ENCODE data around the gene ATP11B.

The ATP11B gene

DNA sequence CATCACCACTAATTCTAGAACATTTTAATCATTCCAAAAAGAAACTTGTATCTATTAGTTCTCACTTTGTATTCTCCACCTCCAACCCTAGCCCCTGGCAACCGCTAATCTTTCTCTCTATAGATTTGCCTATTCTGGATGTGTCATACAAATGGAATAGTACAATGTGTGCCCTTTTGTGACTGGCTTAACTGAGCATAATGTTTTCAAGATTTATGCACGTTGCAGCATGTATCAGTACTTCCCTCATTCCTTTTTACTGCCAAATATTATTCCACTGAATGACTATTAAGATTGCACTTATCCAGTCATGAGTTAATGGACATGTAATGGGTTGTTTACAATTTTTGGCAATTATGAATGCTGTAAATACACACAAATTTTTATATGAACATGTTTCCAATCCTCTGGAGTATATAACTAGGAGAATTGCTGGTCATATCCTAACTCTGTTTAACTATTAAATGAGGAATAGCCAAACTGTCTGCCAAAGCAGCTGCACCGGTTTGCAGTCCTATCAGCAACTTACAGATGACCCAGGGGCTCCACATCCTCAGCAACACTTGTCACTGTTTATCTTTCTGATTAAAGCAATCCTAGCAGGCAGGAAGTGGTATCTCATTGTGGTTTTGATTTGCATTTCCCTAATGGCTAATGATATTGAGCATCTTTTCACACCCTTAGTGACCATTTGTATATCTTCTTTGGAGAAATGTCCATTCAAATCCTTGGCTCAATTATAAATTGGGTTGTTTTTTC is 144.2 kb downstream of the ATP11B start:
- H2AFZ ChIP-seq (ENCODE audit: low read depth, low read length) = no peak overlapping the region
- no peak overlapping the region for H2BK120ac ChIP-seq (ENCODE audit: low read depth, low read length)
- H2BK5ac ChIP-seq (ENCODE audit: low read depth, low read length, poor library complexity, severe bottlenecking) = no peak overlapping the region

GRCh38 chr3:182940266-182940808 is 147.0 kb downstream of the ATP11B start:
- no peak overlapping the region for H3K27ac ChIP-seq (ENCODE audit: low read length, poor library complexity, severe bottlenecking)
- H2AK5ac ChIP-seq (ENCODE audit: low read length, severe bottlenecking) = no peak overlapping the region
- no peak overlapping the region for H2AFZ ChIP-seq (ENCODE audit: low read depth, low read length)
- no peak overlapping the region for H2BK12ac ChIP-seq (ENCODE audit: low read length in 2 of 2)
- no peaks in the 10 kb centered on the region for H3K27me3 ChIP-seq (ENCODE audit: control insufficient read depth in 1 of 2, insufficient read depth in 1 of 2, low read length in 2 of 2)
- no peak overlapping the region for H4K8ac ChIP-seq (ENCODE audit: low read length)
- WGBS = 85% methylated on average over 4 of the region's 4 CpGs
- H3K4me2 ChIP-seq (ENCODE audit: low read length, poor library complexity, severe bottlenecking) = no peak overlapping the region
- no peak overlapping the region for H3K14ac ChIP-seq (ENCODE audit: low read length in 2 of 2)
- no peak overlapping the region for H4K91ac ChIP-seq (ENCODE audit: low read length)
- no peak overlapping the region for H3K23ac ChIP-seq (ENCODE audit: low read length in 2 of 2)
- no peak overlapping the region for H2BK5ac ChIP-seq (ENCODE audit: low read depth, low read length, poor library complexity, severe bottlenecking)
- H3K79me1 ChIP-seq (replicated peaks; ENCODE audit: low read length, poor library complexity, severe bottlenecking) = peaks cover 1% of the 10 kb centered on the region
- no peak overlapping the region for H3K4me3 ChIP-seq (ENCODE audit: insufficient read depth in 1 of 2, low read depth in 1 of 2, low read length in 2 of 2)
- H3K4ac ChIP-seq (ENCODE audit: low read depth in 1 of 2, low read length in 2 of 2) = no peak overlapping the region
- H3K9me3 ChIP-seq (ENCODE audit: control insufficient read depth, low read length) = no peaks in the 10 kb centered on the region
- H2BK120ac ChIP-seq (ENCODE audit: low read depth, low read length) = no peak overlapping the region
- H3K4me1 ChIP-seq (ENCODE audit: control insufficient read depth, insufficient read depth, low read depth, low read length) = no peaks in the 10 kb centered on the region
- no peak overlapping the region for H3K9ac ChIP-seq (ENCODE audit: low read length)
- H3K36me3 ChIP-seq (ENCODE audit: control insufficient read depth in 1 of 2, insufficient read depth in 2 of 2, low read depth in 1 of 2, low read length in 2 of 2) = peaks cover 0 to 29% of the 10 kb centered on the region in 2 experiments
- no peak for DNase-seq
- no peak overlapping the region for H3K18ac ChIP-seq (ENCODE audit: low read depth in 1 of 2, low read length in 2 of 2)
- no peak overlapping the region for H2BK15ac ChIP-seq (ENCODE audit: low read depth, poor library complexity, severe bottlenecking)

More for the DNA sequence above, 144.2 kb downstream of the ATP11B start:
- Histone ChIP-seq H3K14ac (ENCODE audit: low read length in 2 of 2) (no peak overlapping the region), H2BK15ac (ENCODE audit: low read depth, poor library complexity, severe bottlenecking) (no peak overlapping the region), H3K79me1 (replicated peaks; ENCODE audit: low read length, poor library complexity, severe bottlenecking) (peaks cover 3% of the 10 kb centered on the region), H3K18ac (ENCODE audit: low read depth in 1 of 2, low read length in 2 of 2) (no peak overlapping the region), H3K9me3 (ENCODE audit: control insufficient read depth, low read length) (peaks cover 3% of the 10 kb centered on the region), H3K4me3 (ENCODE audit: insufficient read depth in 1 of 2, low read depth in 1 of 2, low read length in 2 of 2) (no peak overlapping the region), H3K4me1 (ENCODE audit: control insufficient read depth, insufficient read depth, low read depth, low read length) (no peaks in the 10 kb centered on the region), H4K8ac (ENCODE audit: low read length) (no peak overlapping the region), H3K36me3 (ENCODE audit: control insufficient read depth in 1 of 2, insufficient read depth in 2 of 2, low read depth in 1 of 2, low read length in 2 of 2) (peaks cover 0 to 18% of the 10 kb centered on the region in 2 experiments), H3K9ac (ENCODE audit: low read length) (no peak overlapping the region), H3K27me3 (ENCODE audit: control insufficient read depth in 1 of 2, insufficient read depth in 1 of 2, low read length in 2 of 2) (no peaks in the 10 kb centered on the region), H3K23ac (ENCODE audit: low read length in 2 of 2) (no peak overlapping the region), H3K27ac (ENCODE audit: low read length, poor library complexity, severe bottlenecking) (no peak overlapping the region), H4K91ac (ENCODE audit: low read length) (no peak overlapping the region), H2AK5ac (ENCODE audit: low read length, severe bottlenecking) (no peak overlapping the region), H2BK12ac (ENCODE audit: low read length in 2 of 2) (no peak overlapping the region), H3K4ac (ENCODE audit: low read depth in 1 of 2, low read length in 2 of 2) (no peak overlapping the region), H3K4me2 (ENCODE audit: low read length, poor library complexity, severe bottlenecking) (no peak overlapping the region)
- 0% methylated on average over 1 of the region's 3 CpGs for WGBS
- no peak for DNase-seq

DNA sequence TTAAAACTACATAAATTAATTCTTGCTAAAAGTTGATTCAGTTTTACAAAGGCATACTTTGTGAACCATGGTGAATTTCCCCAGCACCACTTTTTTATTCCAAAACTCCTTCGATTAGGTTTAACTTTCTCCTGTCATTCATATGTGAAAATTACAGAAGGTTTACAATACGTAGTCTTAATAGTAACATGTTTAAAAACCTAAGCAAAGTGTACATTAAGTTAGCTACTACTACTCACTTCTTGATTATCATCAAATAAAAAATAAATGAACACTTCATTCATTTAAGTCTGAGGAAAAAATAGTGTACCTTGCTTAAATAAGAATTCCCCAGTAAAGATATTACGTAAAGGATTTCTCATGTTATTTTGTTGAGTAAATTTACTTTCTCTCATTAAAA is 148.4 kb downstream of the ATP11B start:
- Histone ChIP-seq H3K14ac (ENCODE audit: low read length in 2 of 2) (no peak overlapping the region), H2BK120ac (ENCODE audit: low read depth, low read length) (no peak overlapping the region), H3K36me3 (ENCODE audit: control insufficient read depth in 1 of 2, insufficient read depth in 2 of 2, low read depth in 1 of 2, low read length in 2 of 2) (peaks cover 5 to 43% of the 10 kb centered on the region in 2 experiments), H3K9ac (ENCODE audit: low read length) (no peak overlapping the region), H4K91ac (ENCODE audit: low read length) (no peak overlapping the region), H2BK12ac (ENCODE audit: low read length in 2 of 2) (no peak overlapping the region), H3K79me1 (replicated peaks; ENCODE audit: low read length, poor library complexity, severe bottlenecking) (peaks cover 2% of the 10 kb centered on the region), H3K23ac (ENCODE audit: low read length in 2 of 2) (no peak overlapping the region), H3K27me3 (ENCODE audit: control insufficient read depth in 1 of 2, insufficient read depth in 1 of 2, low read length in 2 of 2) (no peaks in the 10 kb centered on the region), H3K4me3 (ENCODE audit: insufficient read depth in 1 of 2, low read depth in 1 of 2, low read length in 2 of 2) (no peak overlapping the region), H4K8ac (ENCODE audit: low read length) (no peak overlapping the region), H2AK5ac (ENCODE audit: low read length, severe bottlenecking) (no peak overlapping the region), H3K27ac (ENCODE audit: low read length, poor library complexity, severe bottlenecking) (no peak overlapping the region), H2AFZ (ENCODE audit: low read depth, low read length) (no peak overlapping the region), H3K4ac (ENCODE audit: low read depth in 1 of 2, low read length in 2 of 2) (no peak overlapping the region), H3K9me3 (ENCODE audit: control insufficient read depth, low read length) (no peaks in the 10 kb centered on the region), H2BK5ac (ENCODE audit: low read depth, low read length, poor library complexity, severe bottlenecking) (no peak overlapping the region), H3K4me1 (ENCODE audit: control insufficient read depth, insufficient read depth, low read depth, low read length) (no peaks in the 10 kb centered on the region), H2BK15ac (ENCODE audit: low read depth, poor library complexity, severe bottlenecking) (no peak overlapping the region), H3K4me2 (ENCODE audit: low read length, poor library complexity, severe bottlenecking) (no peak overlapping the region), H3K18ac (ENCODE audit: low read depth in 1 of 2, low read length in 2 of 2) (no peak overlapping the region)
- no peak for DNase-seq
- no CpG with 5 or more reads among the region's 3 CpGs for WGBS

DNA sequence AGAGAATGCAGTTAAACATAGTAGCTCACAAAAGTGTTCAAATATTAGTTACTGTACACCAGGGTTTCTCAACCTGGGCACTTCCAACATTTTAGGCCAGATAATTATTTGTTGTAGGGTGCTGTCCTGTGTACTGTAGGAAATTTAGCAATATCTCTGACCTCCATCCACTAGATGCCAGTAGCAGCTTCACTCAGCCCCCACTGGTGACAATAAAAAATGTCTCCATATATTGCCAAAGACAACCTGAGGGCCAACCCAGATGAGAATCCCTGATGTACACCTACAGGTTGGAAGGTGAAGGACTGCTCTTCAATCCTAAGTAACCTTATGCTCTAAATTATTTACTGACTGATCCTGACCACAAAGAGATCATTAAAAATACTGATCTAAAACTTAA is 154.6 kb downstream of the ATP11B start:
- Histone ChIP-seq H2AFZ (ENCODE audit: low read depth, low read length) (no peak overlapping the region), H3K4ac (ENCODE audit: low read depth in 1 of 2, low read length in 2 of 2) (no peak overlapping the region), H4K8ac (ENCODE audit: low read length) (no peak overlapping the region), H3K4me2 (ENCODE audit: low read length, poor library complexity, severe bottlenecking) (no peak overlapping the region), H3K27me3 (ENCODE audit: control insufficient read depth in 1 of 2, insufficient read depth in 1 of 2, low read length in 2 of 2) (no peaks in the 10 kb centered on the region), H3K9ac (ENCODE audit: low read length) (no peak overlapping the region), H3K18ac (ENCODE audit: low read depth in 1 of 2, low read length in 2 of 2) (no peak overlapping the region), H3K4me3 (ENCODE audit: insufficient read depth in 1 of 2, low read depth in 1 of 2, low read length in 2 of 2) (no peak overlapping the region), H3K79me1 (replicated peaks; ENCODE audit: low read length, poor library complexity, severe bottlenecking) (peaks cover 14% of the 10 kb centered on the region), H4K91ac (ENCODE audit: low read length) (no peak overlapping the region), H3K27ac (ENCODE audit: low read length, poor library complexity, severe bottlenecking) (no peak overlapping the region), H3K4me1 (ENCODE audit: control insufficient read depth, insufficient read depth, low read depth, low read length) (no peaks in the 10 kb centered on the region), H2AK5ac (ENCODE audit: low read length, severe bottlenecking) (no peak overlapping the region), H2BK15ac (ENCODE audit: low read depth, poor library complexity, severe bottlenecking) (no peak overlapping the region), H2BK5ac (ENCODE audit: low read depth, low read length, poor library complexity, severe bottlenecking) (no peak overlapping the region), H3K14ac (ENCODE audit: low read length in 2 of 2) (no peak overlapping the region), H3K9me3 (ENCODE audit: control insufficient read depth, low read length) (no peaks in the 10 kb centered on the region), H2BK120ac (ENCODE audit: low read depth, low read length) (no peak overlapping the region), H3K36me3 (ENCODE audit: control insufficient read depth in 1 of 2, insufficient read depth in 2 of 2, low read depth in 1 of 2, low read length in 2 of 2) (peaks cover 12 to 56% of the 10 kb centered on the region in 2 experiments), H2BK12ac (ENCODE audit: low read length in 2 of 2) (no peak overlapping the region), H3K23ac (ENCODE audit: low read length in 2 of 2) (no peak overlapping the region)
- no peak for DNase-seq
